GM19467 (cell line): ENCODE measurements around the gene G6PC2.
"Not testable (repeated sequence)": the region's sequence is repeated elsewhere in the genome, so short reads cannot be mapped to it uniquely, and the experiment has no call there.

Experiments
- ATAC-seq: cut with Tn5 transposase; IDR thresholded peaks from one replicate; pipeline ENCODE4 v1.9.1; 2021; ENCODE audit warnings: mild to moderate bottlenecking, moderate library complexity; ENCODE audit not compliant: unreplicated experiment

Gene G6PC2

GRCh38 chr2:168901003-168901402 is at the start of gene G6PC2:
TSS of gene G6PC2 (plus strand) at chr2:168901291. CDS start at chr2:168901332, 41 bp downstream.
- no peak for ATAC-seq

DNA sequence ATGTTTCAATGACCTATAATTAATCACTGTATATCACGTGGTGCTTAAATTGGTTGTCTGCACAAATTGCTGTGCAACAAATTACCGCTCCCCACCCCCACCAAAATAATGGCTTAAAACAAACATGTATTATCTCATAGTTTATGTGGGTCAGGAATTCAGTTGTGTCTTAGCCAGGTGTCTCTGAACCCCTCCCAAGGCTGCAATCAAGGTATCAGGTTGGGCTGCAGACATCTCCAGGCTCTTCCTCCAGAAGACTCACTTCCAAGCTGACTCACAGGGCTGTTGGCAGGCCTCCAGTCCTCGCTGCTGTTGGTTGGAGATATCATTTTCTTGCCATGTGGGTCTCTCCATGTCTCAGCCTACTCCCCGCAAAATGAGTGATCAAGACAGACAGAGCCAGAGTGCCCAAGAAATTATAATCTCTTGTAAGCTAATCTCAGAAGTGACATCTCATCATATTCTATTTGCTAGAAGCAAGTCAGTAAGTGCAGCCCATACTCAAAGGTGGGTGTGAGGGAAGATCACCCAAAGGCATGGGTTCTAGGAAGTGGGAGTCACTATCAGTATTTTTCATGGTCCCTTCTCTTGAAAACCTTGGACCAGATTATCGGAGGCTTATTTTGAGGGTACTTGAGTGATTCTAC is 49.3 kb upstream of the G6PC2 start:
- no peak for ATAC-seq

DNA sequence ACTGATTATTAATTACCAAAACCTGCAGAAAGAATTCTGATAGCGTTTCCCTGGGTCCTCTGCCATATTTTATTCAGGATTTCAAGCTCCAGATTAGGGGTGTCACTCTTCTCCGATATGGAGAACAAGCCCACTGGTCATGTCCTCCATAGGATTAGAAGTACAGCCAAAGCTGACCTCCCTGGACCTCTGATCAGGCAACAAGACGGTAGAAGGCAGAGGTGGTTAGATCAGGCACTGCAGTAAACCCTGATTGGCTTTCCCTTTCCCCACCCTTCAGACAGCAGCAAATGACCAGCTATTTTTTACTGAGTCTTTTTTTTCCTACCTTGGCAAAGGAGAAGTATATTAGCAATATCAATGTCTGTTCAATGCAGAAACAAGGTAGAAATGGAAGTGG is 48.6 kb upstream of the G6PC2 start:
- ATAC-seq: no peak

- ATAC-seq: no peak
These were observed 47.6 kb upstream of the G6PC2 start for GRCh38 chr2:168853471-168853870.

GRCh38 chr2:168854651-168855050 is 46.4 kb upstream of the G6PC2 start:
- ATAC-seq: no peak

DNA sequence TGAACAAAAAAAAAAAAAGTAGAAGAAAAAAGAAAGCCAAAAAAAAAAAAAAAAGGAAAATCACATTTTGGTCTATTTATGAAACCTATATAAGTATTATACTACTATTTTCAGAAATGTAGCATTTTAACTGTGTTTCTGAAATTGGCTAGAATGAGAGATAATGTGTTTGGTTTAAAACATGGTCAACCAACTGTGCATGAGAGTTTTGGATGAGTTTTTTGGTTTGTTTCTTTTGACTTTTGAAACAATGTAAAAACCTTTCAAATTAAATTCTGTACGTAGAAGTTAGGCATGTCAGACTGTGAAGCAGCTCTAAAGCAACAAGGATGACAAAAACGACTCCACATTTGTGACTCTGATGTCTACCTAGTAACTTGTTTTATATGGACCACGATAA is 45.5 kb upstream of the G6PC2 start:
- ATAC-seq: no peak

DNA sequence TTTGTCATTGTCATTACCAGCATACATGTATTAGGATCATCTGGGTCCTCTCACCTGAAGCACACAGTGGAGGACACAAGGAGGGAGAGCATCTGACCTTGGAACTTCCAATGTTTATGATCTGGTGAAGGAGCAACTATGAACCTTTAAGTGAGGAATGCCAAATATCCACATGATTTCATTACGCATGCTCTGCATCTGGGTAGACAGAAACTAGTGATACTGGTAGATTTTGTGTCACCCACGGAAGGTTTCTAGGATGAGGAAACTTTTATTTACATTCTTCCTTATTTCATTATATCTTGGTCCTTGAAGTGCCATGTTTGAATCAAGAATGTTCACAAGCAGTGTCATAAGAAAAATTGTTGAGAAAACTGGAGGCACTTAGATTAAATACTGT is 42.9 kb upstream of the G6PC2 start:
- no peak for ATAC-seq

DNA sequence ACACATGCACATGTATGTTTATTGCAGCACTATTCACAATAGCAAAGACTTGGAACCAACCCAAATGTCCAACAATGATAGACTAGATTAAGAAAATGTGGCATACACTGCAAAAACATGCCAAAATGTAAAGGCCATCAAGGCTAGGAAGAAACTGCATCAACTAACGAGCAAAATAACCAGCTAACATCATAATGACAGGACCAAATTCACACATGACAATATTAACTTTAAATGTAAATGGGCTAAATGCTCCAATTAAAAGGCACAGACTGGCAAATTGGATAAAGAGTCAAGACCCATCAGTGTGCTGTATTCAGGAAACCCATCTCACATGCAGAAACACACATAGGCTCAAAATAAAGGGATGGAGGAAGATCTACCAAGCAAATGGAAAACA is 33.9 kb upstream of the G6PC2 start:
- not testable (repeated sequence) for ATAC-seq

- ATAC-seq: not testable (repeated sequence)
These were observed 30.7 kb upstream of the G6PC2 start for GRCh38 chr2:168870369-168870768.

GRCh38 chr2:168870824-168871223 is 30.3 kb upstream of the G6PC2 start:
- not testable (repeated sequence) for ATAC-seq

DNA sequence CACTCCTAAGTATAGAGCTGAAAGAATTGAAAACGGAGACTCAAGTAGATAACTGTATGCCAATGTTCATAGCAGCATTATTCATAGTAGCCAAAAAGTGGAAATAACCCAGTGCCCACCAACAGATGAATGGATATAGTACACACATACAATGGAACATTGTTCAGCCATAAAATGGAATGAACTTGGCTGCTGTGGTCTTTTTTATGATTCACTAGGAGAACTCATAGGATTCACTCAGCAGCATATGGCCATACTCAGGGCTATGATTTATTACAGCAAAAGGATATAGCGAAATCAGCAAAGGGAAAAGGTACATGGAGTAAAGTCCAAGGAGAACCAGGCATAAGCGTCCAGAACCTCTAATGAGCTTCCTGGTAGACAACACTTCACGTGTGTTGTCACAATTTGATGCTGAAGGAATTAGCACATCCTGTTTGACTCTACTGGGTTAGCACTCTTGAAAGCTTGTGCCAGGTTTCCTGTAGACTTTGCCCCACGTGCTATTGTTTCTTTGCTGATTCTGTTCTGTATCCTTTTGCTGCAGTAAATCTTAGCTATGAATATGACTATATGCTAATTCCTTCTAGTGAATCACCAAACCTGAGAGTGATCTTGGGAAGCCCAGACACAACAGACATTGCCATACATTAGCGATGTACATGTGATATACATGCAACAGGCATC is 26.6 kb upstream of the G6PC2 start:
- no peak for ATAC-seq

DNA sequence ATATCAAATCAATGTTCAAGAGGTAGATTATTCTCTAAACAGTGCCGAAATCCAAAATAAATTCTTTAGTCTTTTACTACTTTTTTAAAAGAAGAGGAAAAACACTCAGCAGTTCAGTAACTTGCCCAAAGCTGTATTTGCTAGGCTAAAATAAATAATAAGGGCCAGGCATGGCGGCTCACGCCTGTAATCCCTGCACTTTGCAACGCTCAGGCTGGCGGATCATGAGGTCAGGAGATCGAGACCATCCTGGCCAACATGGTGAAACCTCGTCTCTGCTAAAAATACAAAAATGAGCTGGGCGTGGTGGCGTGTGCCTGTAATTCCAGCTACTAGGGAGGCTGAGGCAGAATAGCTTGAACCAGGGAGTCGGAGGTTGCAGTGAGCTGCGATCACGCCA is 18.9 kb upstream of the G6PC2 start:
- not testable (repeated sequence) for ATAC-seq

DNA sequence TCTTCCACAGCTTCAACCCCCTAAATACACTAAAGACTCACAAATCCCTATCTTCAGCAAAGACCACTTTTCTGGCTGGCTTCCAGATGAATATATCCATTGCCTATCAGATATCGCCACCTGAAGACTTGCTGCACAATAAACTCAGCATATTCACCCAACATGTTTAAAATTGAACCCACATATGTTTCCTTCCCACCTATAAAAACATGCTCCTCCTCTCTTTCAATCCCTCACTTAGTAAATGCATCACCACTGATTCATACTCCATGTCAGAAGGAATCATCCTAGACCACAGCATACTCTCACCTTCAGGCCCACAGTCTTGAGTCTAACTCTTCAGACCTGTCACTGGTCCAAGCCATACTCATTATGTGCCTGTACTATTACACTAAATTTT is 16.1 kb upstream of the G6PC2 start:
- ATAC-seq: no peak

- peak; percentile 1 for ATAC-seq
These were observed 11.5 kb upstream of the G6PC2 start for GRCh38 chr2:168889635-168890005.

DNA sequence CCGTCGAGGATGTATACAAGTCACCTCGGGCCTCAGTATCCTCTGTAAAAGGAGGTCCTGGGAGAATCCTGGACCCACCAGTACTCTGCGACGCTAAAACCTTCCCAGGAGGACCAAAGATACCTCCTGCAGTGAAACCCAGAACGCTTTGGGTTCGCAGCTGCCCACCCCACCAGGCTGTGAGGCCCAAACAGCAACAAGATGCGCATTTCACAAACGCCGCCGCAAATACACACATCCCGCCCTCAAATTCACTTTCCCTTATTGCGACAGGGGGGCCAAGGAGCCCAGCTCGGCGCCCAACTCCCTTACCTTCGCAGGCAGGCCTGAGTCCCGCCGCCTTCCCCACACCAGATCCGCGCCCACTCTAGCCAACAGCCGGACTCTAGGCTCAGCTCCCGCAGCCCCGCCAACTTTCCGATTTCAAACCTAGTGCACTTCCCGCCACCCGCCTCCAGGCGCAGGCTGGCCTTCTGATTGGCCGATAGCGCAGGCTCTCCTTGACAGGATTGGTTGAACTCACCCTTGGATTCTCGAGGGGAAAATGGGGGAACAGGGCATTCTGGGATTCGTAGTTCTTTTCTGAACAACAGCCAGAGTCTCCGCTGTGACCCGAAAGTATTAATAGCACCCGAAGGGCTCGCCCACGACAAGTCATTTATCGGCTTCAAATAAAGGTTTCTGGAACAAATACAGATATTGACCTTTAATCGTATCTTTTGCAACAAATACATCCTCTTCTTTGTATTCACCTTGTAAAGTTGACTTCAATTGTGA is 10.9 kb upstream of the G6PC2 start, which contains the start of gene SPC25:
SPC25 (minus strand) TSS at position 425 of the 777 bp plus-strand sequence. CDS start 911 bp downstream, outside the sequence.
- peak; percentile 100 for ATAC-seq

DNA sequence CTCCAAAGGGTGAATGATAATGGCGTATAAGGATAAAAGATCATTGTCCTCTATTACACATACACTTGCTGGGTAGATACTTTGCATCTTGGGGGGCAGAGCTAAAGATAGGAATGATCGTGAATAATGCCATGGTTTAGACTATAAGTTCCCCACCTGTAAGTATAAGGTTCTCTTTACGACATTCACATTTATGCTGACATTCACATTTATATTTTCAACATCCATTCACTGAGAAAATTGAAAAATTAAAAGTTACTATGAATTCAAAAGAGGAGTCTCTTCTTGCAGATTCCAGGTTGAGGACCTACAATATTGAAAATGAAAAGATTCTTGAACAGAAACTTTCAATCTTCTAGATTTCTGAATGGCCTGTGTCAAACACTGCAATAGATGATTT is 8.8 kb upstream of the G6PC2 start:
- no peak for ATAC-seq

GRCh38 chr2:168894101-168894500 is 7.0 kb upstream of the G6PC2 start:
- ATAC-seq: no peak

- no peak for ATAC-seq
These were observed 6.4 kb upstream of the G6PC2 start for GRCh38 chr2:168894720-168895119.

DNA sequence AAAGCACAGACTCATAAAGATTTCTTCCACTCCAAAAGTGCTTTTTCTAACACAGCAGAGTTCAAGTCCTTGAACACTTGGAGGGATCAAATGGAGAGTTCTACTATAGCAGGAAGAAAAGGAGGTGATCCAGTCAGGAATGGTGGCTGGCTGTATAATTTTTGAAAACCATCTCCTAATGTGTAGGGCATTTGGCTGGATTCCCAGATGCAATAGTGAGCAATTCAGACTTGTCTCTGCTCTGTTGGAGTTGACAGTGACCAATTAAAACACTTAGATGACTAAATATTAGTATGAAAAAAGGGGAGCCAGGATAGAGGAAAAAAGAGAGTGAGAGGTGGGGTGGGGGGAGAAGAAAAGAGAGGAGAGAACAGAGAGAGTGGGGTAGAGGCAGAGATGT is 5.3 kb upstream of the G6PC2 start:
- no peak for ATAC-seq

DNA sequence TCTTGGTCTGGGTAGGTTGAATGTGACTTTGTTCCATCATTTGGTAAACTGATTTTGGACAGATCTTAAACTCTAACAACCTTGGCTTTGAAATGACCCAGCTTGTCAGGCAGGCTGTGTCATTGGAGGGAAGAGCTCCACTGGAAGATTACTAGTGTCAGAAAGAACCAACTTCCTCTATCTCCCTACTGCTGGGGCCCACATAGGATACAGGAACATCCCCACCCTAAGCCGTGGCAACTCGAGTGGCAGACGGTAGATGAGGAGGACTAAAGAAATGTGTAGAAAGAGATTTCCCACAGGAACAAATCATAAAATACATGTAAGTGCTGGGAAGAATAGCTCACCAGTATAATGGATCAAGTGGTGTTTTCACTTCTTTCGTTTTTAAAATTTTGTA is 4.3 kb upstream of the G6PC2 start:
- ATAC-seq: no peak

DNA sequence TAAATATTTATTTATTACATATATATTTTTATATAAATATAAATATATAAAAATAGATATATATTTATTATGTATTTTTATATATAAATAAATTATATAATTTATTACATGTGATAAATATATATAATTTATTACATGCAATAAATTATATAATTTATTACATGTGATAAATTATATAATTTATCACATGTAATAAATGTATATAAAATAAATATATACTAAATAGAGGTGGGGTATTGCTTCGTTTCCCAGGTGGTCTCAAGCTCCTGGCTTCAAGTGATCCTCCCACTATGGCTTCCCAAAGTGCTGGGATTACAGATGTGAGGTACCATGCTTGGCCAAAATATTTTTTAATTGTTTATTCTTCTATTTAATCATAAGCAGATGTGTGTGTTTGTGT is 3.6 kb upstream of the G6PC2 start:
- ATAC-seq: no peak

DNA sequence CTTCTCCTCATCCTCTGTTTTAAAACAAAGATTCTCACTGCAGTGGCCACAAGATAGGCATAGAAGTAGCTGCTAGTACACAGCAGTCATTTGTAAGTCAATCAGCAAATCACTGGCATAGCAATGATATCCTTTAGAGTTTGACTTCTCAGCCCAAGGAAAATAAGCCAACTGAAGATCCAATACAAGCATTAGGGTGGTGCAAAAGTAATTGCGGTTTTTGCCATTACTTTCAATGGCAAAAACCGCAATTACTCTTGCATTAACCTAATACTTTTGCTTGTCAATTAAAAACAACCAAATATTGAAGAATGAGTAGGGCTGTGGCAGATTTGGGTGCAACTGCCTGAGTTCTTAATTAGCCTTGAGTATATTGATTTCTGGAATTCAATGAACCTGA is 2.8 kb downstream of the G6PC2 start:
- no peak for ATAC-seq
